Right lobe of liver (tissue), 6 donors: ENCODE data around the gene ADARB2. TPM values are rescaled to one million over a fixed set of nuclear protein-coding genes. Genes with fewer than 3 reads are reported as not detected.

Experiments
- ATAC-seq, 4 donors: fragments of 200-7000 bp; cut with Tn5 transposase; one replicate each; pipeline ENCODE4 v1.9.1; 2020; ENCODE audit warnings: mild to moderate bottlenecking in 4 of 4, moderate library complexity in 4 of 4
- DNase-seq, 3 donors: peaks; one replicate each; pipeline ENCODE4 v3.0.0-alpha.2; 2020
- H3K27ac ChIP-seq, 3 donors: fragments of 200-600 bp; one replicate each; pipeline ENCODE4 v1.8.0; 2022
- H3K27me3 ChIP-seq, 2 donors: fragments of 200-600 bp; one replicate each; pipeline ENCODE4 v1.8.0; 2022
- H3K36me3 ChIP-seq, 4 donors: fragments of 200-600 bp; sonication (generic) in 1 of 4; one replicate each; pipeline versions ENCODE4 v1.5.1 to v1.8.0; 2017 to 2022; ENCODE audit warnings: control low read depth in 1 of 4
- H3K4me1 ChIP-seq, 4 donors: fragments of 200-600 bp; sonication (generic) in 1 of 4; one replicate each; pipeline versions ENCODE4 v1.5.1 to v1.8.0; 2017 to 2022; ENCODE audit warnings: control low read depth in 1 of 4
- H3K4me3 ChIP-seq, 3 donors: fragments of 200-600 bp; one replicate each; pipeline ENCODE4 v1.8.0; 2022
- H3K9me3 ChIP-seq, 4 donors: fragments of 200-600 bp; sonication (generic) in 1 of 4; one replicate each; pipeline versions ENCODE4 v1.5.1 to v1.8.0; 2017 to 2022; ENCODE audit warnings: control low read depth in 1 of 4
- POLR2A ChIP-seq: fragments of 450-650 bp; IDR thresholded peaks from one replicate; pipeline ENCODE4 v1.6.1; 2017; ENCODE audit warnings: antibody characterized with exemption, mild to moderate bottlenecking
- WGBS: methylation state at CpG from one replicate; pipeline ENCODE4 v1.1.6; 2018; ENCODE audit warnings: low coverage, low lambda C conversion rate; ENCODE audit not compliant: insufficient coverage; ENCODE audit errors: missing lambda C conversion rate; 5-methylcytosine and 5-hydroxymethylcytosine counted together
- intact Hi-C, 2 donors: fragments of 100-400 bp; cut with DNase I; formaldehyde crosslinking; loops; one replicate each; pipeline versions ENCODE4 v1.11.2 to v1.14.1; 2022
- total RNA-seq, 6 experiments: library from RNA; depleted of rRNA in 2 of 6; stranded (reverse); fragments of >200 nt in 2 of 6; fragmentation: NEBNext Ultra II Directional in 3 of 6; extraction: Animal tissue kit (Norgen Biotek cat#: 25700) in 3 of 6; gene quantifications; one replicate each; pipeline versions ENCODE4 v1.1.0 to v1.2.4, GENCODE V29; 2016 to 2023
- TF ChIP-seq, protein P1 (sequence below), 4 donors: fragments of 200-600 bp in 3 of 4; fragments of 450-650 bp in 1 of 4; IDR thresholded peaks; one replicate each; pipeline versions ENCODE4 v1.5.1 to v1.8.0; 2016 to 2022; ENCODE audit warnings: antibody characterized with exemption in 4 of 4, mild to moderate bottlenecking in 2 of 4
- donor health status: DM: no; HTN: yes; CAD: no.
- donor health status: DM: no; HTN: no; CAD: no.
- donor health status: DM: no; HTN: no; CAD: no.
- donor health status: DM: no; HTN: yes; CAD: no.
- donor health status: DM: no; HTN: yes; CAD: no.

Gene ADARB2
- total RNA-seq, 6 experiments from 2014 or later, result 0.07 to 0.68 (median 0.42) TPM

DNA sequence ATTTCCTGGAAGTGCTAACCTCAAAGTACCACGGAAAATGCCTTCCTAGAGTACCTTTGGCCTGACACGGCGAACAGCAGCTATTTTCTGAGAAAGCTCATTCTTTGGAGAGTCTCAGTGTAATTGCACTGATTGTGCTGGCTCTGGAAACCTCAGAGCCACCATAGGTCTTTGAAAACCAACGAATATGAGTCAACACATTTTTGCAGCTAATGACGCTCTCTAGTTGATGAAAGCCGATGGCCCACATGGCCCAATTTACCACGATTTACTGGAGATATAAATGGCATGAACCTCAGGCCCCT lies 187.1 kb downstream of the ADARB2 start:
- H3K36me3 ChIP-seq, result no peaks in the 10 kb centered on the region
- no peaks in the 10 kb centered on the region for H3K27me3 ChIP-seq
- TF ChIP-seq, protein P1, sequence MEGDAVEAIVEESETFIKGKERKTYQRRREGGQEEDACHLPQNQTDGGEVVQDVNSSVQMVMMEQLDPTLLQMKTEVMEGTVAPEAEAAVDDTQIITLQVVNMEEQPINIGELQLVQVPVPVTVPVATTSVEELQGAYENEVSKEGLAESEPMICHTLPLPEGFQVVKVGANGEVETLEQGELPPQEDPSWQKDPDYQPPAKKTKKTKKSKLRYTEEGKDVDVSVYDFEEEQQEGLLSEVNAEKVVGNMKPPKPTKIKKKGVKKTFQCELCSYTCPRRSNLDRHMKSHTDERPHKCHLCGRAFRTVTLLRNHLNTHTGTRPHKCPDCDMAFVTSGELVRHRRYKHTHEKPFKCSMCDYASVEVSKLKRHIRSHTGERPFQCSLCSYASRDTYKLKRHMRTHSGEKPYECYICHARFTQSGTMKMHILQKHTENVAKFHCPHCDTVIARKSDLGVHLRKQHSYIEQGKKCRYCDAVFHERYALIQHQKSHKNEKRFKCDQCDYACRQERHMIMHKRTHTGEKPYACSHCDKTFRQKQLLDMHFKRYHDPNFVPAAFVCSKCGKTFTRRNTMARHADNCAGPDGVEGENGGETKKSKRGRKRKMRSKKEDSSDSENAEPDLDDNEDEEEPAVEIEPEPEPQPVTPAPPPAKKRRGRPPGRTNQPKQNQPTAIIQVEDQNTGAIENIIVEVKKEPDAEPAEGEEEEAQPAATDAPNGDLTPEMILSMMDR (IDR thresholded peaks at IDR 0.05), result no peak
- no peak for TF ChIP-seq POLR2A
- no peak overlapping the region for H3K4me3 ChIP-seq
- no peaks in the 10 kb centered on the region for H3K9me3 ChIP-seq
- intact Hi-C loops, result no loop called here
- 53% methylated on average over 7 of the region's 7 CpGs for WGBS
- DNase-seq (no peak), ATAC-seq (no peak)
- no peak overlapping the region for H3K27ac ChIP-seq
- H3K4me1 ChIP-seq, result no peaks in the 10 kb centered on the region

DNA sequence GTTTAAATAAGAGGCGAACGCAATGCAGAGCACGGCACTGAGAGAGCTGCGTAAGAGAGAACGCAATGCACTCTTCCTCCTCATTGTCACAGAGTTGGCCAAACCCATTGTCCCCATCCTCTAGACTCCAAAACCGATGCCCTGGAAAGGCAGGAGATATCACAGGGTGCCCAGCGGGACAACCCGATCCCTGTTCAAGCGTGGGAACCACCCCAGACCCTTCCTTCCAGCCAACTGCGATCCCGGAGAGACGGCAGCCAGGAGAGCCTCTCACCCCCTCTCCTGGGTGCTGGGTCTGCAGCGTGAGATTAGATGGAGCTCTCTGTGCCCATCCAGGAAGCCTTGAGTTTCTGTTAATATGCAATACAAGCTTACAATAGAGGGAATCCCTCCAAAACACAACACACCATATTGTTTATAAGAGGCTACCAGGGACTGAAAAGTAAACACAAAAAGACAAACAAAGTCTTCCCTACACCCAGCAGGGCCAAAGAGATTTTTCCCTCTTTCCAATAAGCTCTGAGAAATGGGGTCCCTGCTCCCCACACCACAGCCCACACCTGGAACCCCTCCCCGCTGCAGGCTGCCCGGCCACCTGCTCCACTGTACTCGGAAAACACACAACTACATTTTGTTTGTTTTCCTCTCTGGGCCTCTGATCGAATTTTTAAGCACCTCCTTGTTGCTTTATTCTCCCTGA lies 187.6 kb downstream of the ADARB2 start:
- DNase-seq, result no peak
- no peaks in the 10 kb centered on the region for H3K4me1 ChIP-seq
- H3K9me3 ChIP-seq, result no peaks in the 10 kb centered on the region
- TF ChIP-seq, protein P1 (IDR thresholded peaks at IDR 0.05), result no peak
- TF ChIP-seq POLR2A, result no peak
- H3K4me3 ChIP-seq, result no peak overlapping the region
- H3K27ac ChIP-seq, result no peak overlapping the region
- ATAC-seq, result no peak
- 58% methylated on average over 11 of the region's 17 CpGs for WGBS
- H3K36me3 ChIP-seq, result no peaks in the 10 kb centered on the region
- intact Hi-C loops, result no loop called here
- no peaks in the 10 kb centered on the region for H3K27me3 ChIP-seq

- DNase-seq (peak in 1 of 3 donors; percentile 9), ATAC-seq (no peak)
- Histone ChIP-seq H3K4me3 (no peak overlapping the region), H3K27ac (no peak overlapping the region), H3K36me3 (no peaks in the 10 kb centered on the region), H3K27me3 (no peaks in the 10 kb centered on the region), H3K4me1 (no peaks in the 10 kb centered on the region), H3K9me3 (no peaks in the 10 kb centered on the region)
- intact Hi-C loops, result no loop called here
- 65% methylated on average over 7 of the region's 7 CpGs for WGBS
- no peak for TF ChIP-seq POLR2A
- TF ChIP-seq, protein P1 (IDR thresholded peaks at IDR 0.05), result no peak
Observed at GRCh38 chr10:1548596-1548995, 188.7 kb downstream of the ADARB2 start.

GRCh38 chr10:1548146-1548545 lies 189.2 kb downstream of the ADARB2 start:
- no peak overlapping the region for H3K27ac ChIP-seq
- no peak for ATAC-seq
- no peaks in the 10 kb centered on the region for H3K27me3 ChIP-seq
- H3K4me3 ChIP-seq, result no peak overlapping the region
- DNase-seq, result peak in 1 of 3 donors; percentile 10
- no peaks in the 10 kb centered on the region for H3K36me3 ChIP-seq
- TF ChIP-seq, protein P1 (IDR thresholded peaks at IDR 0.05), result no peak
- no peak for TF ChIP-seq POLR2A
- no peaks in the 10 kb centered on the region for H3K9me3 ChIP-seq
- 72% methylated on average over 6 of the region's 7 CpGs for WGBS
- intact Hi-C loops, result no loop called here
- H3K4me1 ChIP-seq, result no peaks in the 10 kb centered on the region
